LNCAP (cell line): ENCODE results near the gene ARHGEF16.

Experiments used
- CTCF ChIP-seq: fragments of 450-650 bp; IDR thresholded peaks from 2 replicates; pipeline ENCODE4 v1.5.1; 2017; ENCODE audit warnings: mild to moderate bottlenecking

The ARHGEF16 gene

GRCh38 chr1:3436451-3436850 lies 18.0 kb upstream of the ARHGEF16 start:
- no peak for TF ChIP-seq CTCF

- TF ChIP-seq CTCF = no peak
Measured at GRCh38 chr1:3436901-3437300, 17.6 kb upstream of the ARHGEF16 start.

GRCh38 chr1:3438661-3439180 lies 15.7 kb upstream of the ARHGEF16 start:
- no peak for TF ChIP-seq CTCF

- TF ChIP-seq CTCF = no peak
Measured at GRCh38 chr1:3439346-3440299, 14.8 kb upstream of the ARHGEF16 start.

GRCh38 chr1:3440300-3440681 lies 14.2 kb upstream of the ARHGEF16 start:
- no peak for TF ChIP-seq CTCF

GRCh38 chr1:3440711-3441409 lies 13.6 kb upstream of the ARHGEF16 start:
- TF ChIP-seq CTCF = no peak

- TF ChIP-seq CTCF = no peak
Measured at GRCh38 chr1:3441410-3441847, 13.0 kb upstream of the ARHGEF16 start.
